Measurements from ENCODE around the gene PRKCE. TPM values are rescaled to one million over a fixed set of nuclear protein-coding genes. Genes with fewer than 3 reads are reported as not detected.

Gene PRKCE
- total RNA-seq, 1 experiment from 2014 or later = 14.8 TPM

DNA sequence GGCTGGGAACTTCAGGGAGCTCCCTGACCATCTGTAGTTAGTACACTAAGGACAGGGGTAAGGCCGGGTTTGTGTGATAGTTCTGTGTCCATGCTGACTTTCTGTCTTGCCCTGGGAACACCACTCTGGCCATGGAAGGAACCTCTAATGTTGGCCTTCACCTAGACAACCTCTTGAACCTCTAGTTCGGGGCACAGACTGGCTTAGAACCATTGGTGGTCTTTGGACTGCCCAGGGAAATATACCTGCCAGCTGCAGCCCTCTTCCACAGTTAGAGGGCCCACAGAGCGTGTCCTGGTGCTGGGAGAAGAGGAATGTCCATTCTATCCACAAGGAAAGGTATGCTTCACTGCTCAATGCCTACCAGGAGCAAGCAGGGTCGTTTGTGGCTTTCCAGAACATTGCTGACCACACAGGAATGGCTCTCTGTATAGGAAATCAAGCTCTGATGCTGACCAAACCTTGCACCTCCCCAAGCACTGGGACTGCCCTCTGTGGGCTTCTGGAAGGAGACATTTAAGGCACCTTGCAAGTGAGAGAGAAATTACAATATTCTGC lies 326.9 kb downstream of the PRKCE start:
- Histone ChIP-seq H3K9me3 (ENCODE audit: control insufficient read depth in 1 of 2, insufficient read depth in 1 of 2, low read depth in 1 of 2, low read length in 2 of 2) (no peaks in the 10 kb centered on the region), H3K27ac (ENCODE audit: low read depth, low read length) (no peak overlapping the region), H3K27me3 (ENCODE audit: insufficient read depth, low read length) (no peaks in the 10 kb centered on the region), H2AFZ (ENCODE audit: low read depth, low read length, poor library complexity, severe bottlenecking) (no peak overlapping the region), H4K20me1 (ENCODE audit: insufficient read depth) (no peaks in the 10 kb centered on the region), H3K4me1 (ENCODE audit: control insufficient read depth in 1 of 2, insufficient read depth in 2 of 2, low read length in 2 of 2) (peaks cover 9 to 11% of the 10 kb centered on the region in 2 experiments), H3K36me3 (ENCODE audit: control insufficient read depth in 1 of 2, insufficient read depth in 2 of 2, low read length in 2 of 2) (no peaks in the 10 kb centered on the region), H3K9ac (ENCODE audit: low read length) (no peak overlapping the region), H3K79me2 (ENCODE audit: insufficient read depth, low read length) (no peaks in the 10 kb centered on the region), H3K9me2 (ENCODE audit: insufficient read depth) (no peaks in the 10 kb centered on the region), H3K4me2 (ENCODE audit: low read length) (no peak overlapping the region), H3K4me3 (replicated peaks in 1 of 2; ENCODE audit: low read depth in 1 of 2, low read length in 2 of 2) (no peak overlapping the region)
- no peak for TF ChIP-seq SIN3A (IDR thresholded peaks at IDR 0.05; ENCODE audit: low read depth)
- TF ChIP-seq ZFX (IDR thresholded peaks at IDR 0.05) = no peak
- TF ChIP-seq, protein P1, sequence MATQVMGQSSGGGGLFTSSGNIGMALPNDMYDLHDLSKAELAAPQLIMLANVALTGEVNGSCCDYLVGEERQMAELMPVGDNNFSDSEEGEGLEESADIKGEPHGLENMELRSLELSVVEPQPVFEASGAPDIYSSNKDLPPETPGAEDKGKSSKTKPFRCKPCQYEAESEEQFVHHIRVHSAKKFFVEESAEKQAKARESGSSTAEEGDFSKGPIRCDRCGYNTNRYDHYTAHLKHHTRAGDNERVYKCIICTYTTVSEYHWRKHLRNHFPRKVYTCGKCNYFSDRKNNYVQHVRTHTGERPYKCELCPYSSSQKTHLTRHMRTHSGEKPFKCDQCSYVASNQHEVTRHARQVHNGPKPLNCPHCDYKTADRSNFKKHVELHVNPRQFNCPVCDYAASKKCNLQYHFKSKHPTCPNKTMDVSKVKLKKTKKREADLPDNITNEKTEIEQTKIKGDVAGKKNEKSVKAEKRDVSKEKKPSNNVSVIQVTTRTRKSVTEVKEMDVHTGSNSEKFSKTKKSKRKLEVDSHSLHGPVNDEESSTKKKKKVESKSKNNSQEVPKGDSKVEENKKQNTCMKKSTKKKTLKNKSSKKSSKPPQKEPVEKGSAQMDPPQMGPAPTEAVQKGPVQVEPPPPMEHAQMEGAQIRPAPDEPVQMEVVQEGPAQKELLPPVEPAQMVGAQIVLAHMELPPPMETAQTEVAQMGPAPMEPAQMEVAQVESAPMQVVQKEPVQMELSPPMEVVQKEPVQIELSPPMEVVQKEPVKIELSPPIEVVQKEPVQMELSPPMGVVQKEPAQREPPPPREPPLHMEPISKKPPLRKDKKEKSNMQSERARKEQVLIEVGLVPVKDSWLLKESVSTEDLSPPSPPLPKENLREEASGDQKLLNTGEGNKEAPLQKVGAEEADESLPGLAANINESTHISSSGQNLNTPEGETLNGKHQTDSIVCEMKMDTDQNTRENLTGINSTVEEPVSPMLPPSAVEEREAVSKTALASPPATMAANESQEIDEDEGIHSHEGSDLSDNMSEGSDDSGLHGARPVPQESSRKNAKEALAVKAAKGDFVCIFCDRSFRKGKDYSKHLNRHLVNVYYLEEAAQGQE (IDR thresholded peaks at IDR 0.05; ENCODE audit: low read depth) = no peak
- POLR2A ChIA-PET = no interaction called here
- RAD21 ChIA-PET (ENCODE audit: low non-redundant PET in 1 of 2, low total read pairs in 2 of 2, uncharacterized antibody in 2 of 2, unreplicated experiment in 2 of 2) = no interaction called here
- no TSS peak for BruUV-seq (replicated peaks)
- ATAC-seq (no peak), DNase-seq (ENCODE audit: low read depth, low spot score) (no peak)
- CTCF ChIA-PET = interaction anchor here (0.9 kb wide), 1 partner anchor 15 kb away, joined by 3 read pairs; no protein-coding TSS in a partner anchor
- intact Hi-C loops (cut with micrococcal nuclease) = no loop called here

DNA sequence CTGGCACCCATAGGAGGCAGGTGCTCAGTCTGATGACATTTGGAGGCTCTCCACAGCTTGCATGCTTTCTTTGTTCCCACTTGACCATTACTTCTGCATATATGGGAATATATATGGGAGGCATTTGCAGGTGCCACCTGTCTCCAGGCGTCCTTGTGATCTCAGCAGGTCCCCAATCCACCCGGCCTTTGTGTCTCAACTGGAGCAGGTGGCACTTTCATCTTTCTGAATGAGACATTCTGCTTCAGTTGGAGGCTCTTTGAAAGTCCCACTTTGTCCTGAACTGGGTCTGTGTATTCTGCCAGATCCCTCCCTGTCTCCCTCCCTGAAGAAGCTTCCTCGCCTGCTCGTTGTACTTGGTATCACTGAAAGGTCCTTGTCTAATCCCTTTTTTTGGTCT lies 327.6 kb downstream of the PRKCE start:
- H3K27ac ChIP-seq (ENCODE audit: low read depth, low read length) = no peak overlapping the region
- CTCF ChIA-PET = no interaction called here
- no peaks in the 10 kb centered on the region for H3K36me3 ChIP-seq (ENCODE audit: control insufficient read depth in 1 of 2, insufficient read depth in 2 of 2, low read length in 2 of 2)
- no peak overlapping the region for H3K4me3 ChIP-seq (replicated peaks in 1 of 2; ENCODE audit: low read depth in 1 of 2, low read length in 2 of 2)
- no peak overlapping the region for H2AFZ ChIP-seq (ENCODE audit: low read depth, low read length, poor library complexity, severe bottlenecking)
- no peaks in the 10 kb centered on the region for H3K9me2 ChIP-seq (ENCODE audit: insufficient read depth)
- POLR2A ChIA-PET = no interaction called here
- intact Hi-C loops (cut with micrococcal nuclease) = no loop called here
- H3K4me2 ChIP-seq (ENCODE audit: low read length) = no peak overlapping the region
- H3K79me2 ChIP-seq (ENCODE audit: insufficient read depth, low read length) = no peaks in the 10 kb centered on the region
- H3K4me1 ChIP-seq (ENCODE audit: control insufficient read depth in 1 of 2, insufficient read depth in 2 of 2, low read length in 2 of 2) = peaks cover 3 to 6% of the 10 kb centered on the region in 2 experiments; a peak in 2 of 4 replicates
- H3K9me3 ChIP-seq (ENCODE audit: control insufficient read depth in 1 of 2, insufficient read depth in 1 of 2, low read depth in 1 of 2, low read length in 2 of 2) = no peaks in the 10 kb centered on the region
- no peak overlapping the region for H3K9ac ChIP-seq (ENCODE audit: low read length)
- no peaks in the 10 kb centered on the region for H3K27me3 ChIP-seq (ENCODE audit: insufficient read depth, low read length)
- RAD21 ChIA-PET (ENCODE audit: low non-redundant PET in 1 of 2, low total read pairs in 2 of 2, uncharacterized antibody in 2 of 2, unreplicated experiment in 2 of 2) = no interaction called here
- BruUV-seq (replicated peaks) = no TSS peak
- DNase-seq (ENCODE audit: low read depth, low spot score) (no peak), ATAC-seq (no peak)
- H4K20me1 ChIP-seq (ENCODE audit: insufficient read depth) = no peaks in the 10 kb centered on the region
- TF ChIP-seq, protein P2, sequence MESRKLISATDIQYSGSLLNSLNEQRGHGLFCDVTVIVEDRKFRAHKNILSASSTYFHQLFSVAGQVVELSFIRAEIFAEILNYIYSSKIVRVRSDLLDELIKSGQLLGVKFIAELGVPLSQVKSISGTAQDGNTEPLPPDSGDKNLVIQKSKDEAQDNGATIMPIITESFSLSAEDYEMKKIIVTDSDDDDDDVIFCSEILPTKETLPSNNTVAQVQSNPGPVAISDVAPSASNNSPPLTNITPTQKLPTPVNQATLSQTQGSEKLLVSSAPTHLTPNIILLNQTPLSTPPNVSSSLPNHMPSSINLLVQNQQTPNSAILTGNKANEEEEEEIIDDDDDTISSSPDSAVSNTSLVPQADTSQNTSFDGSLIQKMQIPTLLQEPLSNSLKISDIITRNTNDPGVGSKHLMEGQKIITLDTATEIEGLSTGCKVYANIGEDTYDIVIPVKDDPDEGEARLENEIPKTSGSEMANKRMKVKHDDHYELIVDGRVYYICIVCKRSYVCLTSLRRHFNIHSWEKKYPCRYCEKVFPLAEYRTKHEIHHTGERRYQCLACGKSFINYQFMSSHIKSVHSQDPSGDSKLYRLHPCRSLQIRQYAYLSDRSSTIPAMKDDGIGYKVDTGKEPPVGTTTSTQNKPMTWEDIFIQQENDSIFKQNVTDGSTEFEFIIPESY (IDR thresholded peaks at IDR 0.05; ENCODE audit: extremely low read depth, insufficient replicate concordance, low read length) = no peak
- no peak for TF ChIP-seq POLR2AphosphoS5 (IDR thresholded peaks at IDR 0.05; ENCODE audit: low read depth, low read length)
- no peak for TF ChIP-seq RAD21 (IDR thresholded peaks at IDR 0.05; ENCODE audit: low read depth)
- no peak for TF ChIP-seq CEBPB (IDR thresholded peaks at IDR 0.05; ENCODE audit: low read depth)
- no peak for TF ChIP-seq CBX3 (IDR thresholded peaks at IDR 0.05; ENCODE audit: low read depth)
- TF ChIP-seq SP1 (IDR thresholded peaks at IDR 0.05; ENCODE audit: low read depth) = no peak
- no peak for TF ChIP-seq ZFX (IDR thresholded peaks at IDR 0.05)
- TF ChIP-seq, protein P3, sequence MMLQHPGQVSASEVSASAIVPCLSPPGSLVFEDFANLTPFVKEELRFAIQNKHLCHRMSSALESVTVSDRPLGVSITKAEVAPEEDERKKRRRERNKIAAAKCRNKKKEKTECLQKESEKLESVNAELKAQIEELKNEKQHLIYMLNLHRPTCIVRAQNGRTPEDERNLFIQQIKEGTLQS (IDR thresholded peaks at IDR 0.05) = no peak
- no peak for TF ChIP-seq POLR2A (IDR thresholded peaks at IDR 0.05; ENCODE audit: borderline replicate concordance, extremely low read depth, insufficient read depth, insufficient read length)
- no peak for TF ChIP-seq CTCF (IDR thresholded peaks at IDR 0.05 in 2 of 3, conservative IDR thresholded peaks at IDR 0.05 in 1 of 3; ENCODE audit: borderline replicate concordance in 1 of 3, insufficient read depth in 1 of 3, low read depth in 2 of 3, low read length in 2 of 3)
- TF ChIP-seq ZNF274 (IDR thresholded peaks at IDR 0.05; ENCODE audit: low read depth, low read length) = no peak
